PC-3 (cell line): ENCODE data around the gene GPBAR1.
A peak's percentile ranks its signal among the peaks of the same experiment; 100 is the strongest.

Source experiments
- CTCF ChIP-seq: fragments of 300-600 bp; sonication (generic); conservative IDR thresholded peaks from 2 replicates; pipeline ENCODE4 v1.5.1; 2017; ENCODE audit warnings: antibody characterized with exemption, low read depth, mild to moderate bottlenecking, low read length
- EZH2phosphoT487 ChIP-seq: fragments of 300-600 bp; sonication (generic); IDR thresholded peaks from 2 replicates; pipeline ENCODE4 v1.6.1; 2018; ENCODE audit warnings: mild to moderate bottlenecking, antibody characterized with exemption, low read length, borderline replicate concordance

GRCh38 chr2:218263817-218264641 lies 3.2 kb downstream of the GPBAR1 start:
- TF ChIP-seq CTCF (0 out of 2 replicates have a peak, but pooled peaks have one; percentile 18), EZH2phosphoT487 (no peak)
